ENCODE results near the gene AANAT.

GRCh38 chr17:76438906-76439305 lies 28.5 kb upstream of the AANAT start:
- no peak for TF ChIP-seq POLR2AphosphoS5 (IDR thresholded peaks at IDR 0.05)
- TF ChIP-seq CTCF (IDR thresholded peaks at IDR 0.05) = no peak
- no peak for TF ChIP-seq POLR2A (IDR thresholded peaks at IDR 0.05)
